Melanocyte of skin (primary cell): ENCODE measurements around the gene ZNF12. TPM values are rescaled to one million over a fixed set of nuclear protein-coding genes. Genes with fewer than 3 reads are reported as not detected.

Source experiments
- total RNA-seq, 2 donors: library from RNA; depleted of rRNA; stranded (reverse); fragments of >200 nt; gene quantifications; 2 replicates each; pipeline ENCODE4 v1.2.3, GENCODE V29; 2012

ZNF12 gene
- 10 to 100 TPM; 13.0 to 13.8 TPM for total RNA-seq

DNA sequence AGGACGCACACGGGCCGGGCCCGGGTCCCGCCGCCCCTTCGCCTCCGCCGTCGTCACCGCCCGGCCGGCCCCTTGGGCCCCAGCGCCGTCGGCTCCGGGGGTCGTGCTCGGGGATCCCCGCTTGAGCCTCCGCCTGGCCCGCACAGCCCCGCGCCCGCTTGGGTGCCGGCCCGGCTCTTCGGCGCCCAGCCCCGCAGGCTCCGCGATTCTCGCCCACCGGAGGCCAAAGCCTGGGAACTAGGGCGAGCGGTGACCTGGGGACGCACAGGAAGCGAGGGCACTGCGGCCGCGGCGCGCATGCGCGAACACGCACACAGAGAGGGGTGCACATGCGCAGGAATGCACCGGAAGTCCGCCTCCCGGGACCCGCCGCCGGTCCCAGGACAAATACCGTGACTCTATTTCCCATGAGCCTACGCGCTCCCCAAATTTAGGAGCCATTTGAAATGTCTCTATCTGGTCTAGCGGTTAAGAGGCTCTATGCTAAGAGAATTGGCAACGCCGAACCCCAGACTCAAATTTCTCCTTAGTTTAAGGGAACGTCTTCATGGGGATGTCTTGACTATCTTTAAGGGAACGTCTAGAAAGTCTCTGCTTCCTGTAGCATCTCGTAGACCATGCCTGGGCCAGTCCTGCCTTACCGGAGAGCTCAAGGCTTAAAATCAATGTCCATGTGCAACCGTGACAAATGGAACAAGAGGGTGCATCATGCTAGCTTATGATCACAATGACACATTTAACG, at the start of gene ZNF12:
TSS of gene ZNF12 (minus strand) at position 282 of the 742 bp plus-strand sequence. CDS start 1,774 bp downstream, outside the sequence.

DNA sequence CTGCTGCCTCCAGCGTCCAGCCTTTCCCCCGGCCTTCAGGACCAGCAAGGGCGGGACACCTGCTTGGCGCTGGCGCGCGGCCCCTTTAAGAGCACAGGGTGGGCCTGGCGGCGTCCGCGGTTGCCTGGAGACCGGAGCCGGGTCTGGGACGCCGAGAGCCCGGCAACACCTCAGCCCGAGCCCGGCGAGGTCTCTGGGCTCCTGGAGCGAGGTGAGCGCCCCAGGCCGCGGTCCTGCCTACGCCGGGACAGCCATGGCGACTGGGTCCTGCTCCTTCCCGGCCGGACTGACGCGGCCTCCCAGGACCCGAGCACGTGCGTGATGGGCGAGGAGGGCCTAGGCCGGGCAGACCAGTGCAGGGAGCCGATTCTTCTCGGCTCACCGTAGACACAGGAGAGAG, 47.2 kb upstream of the ZNF12 start, which contains the start of gene RSPH10B2:
TSS of gene RSPH10B2 (plus strand) at position 140 of the 400 bp plus-strand sequence. CDS start 3,575 bp downstream, outside the sequence.

Other genes starting within 250 kb of the ZNF12 start
- gene KDELR2, start 222.8 kb downstream of the ZNF12 start, total RNA-seq = 100 to 1,000 TPM in 1 of 2 donors, 10 to 100 TPM in 1; 71.2 to 111 TPM
- gene GRID2IP, start 155.5 kb downstream of the ZNF12 start, total RNA-seq = not detected
- gene ZDHHC4, start 129.5 kb downstream of the ZNF12 start, total RNA-seq = 10 to 100 TPM; 38.3 to 54.7 TPM
- 10 to 100 TPM; 15.3 to 21.7 TPM for gene INTS15, start 116.9 kb downstream of the ZNF12 start, total RNA-seq
- 1 to 10 TPM in 1 of 2 donors, not detected in 1; 1.7 TPM for gene ZNF853, start 91.3 kb downstream of the ZNF12 start, total RNA-seq
- gene ZNF316, start 69.6 kb downstream of the ZNF12 start, total RNA-seq = 10 to 100 TPM in 1 of 2 donors, 1 to 10 TPM in 1; 10.0 to 19.3 TPM
- under 1 TPM; 0.34 to 0.67 TPM for gene RSPH10B2, start 47.2 kb upstream of the ZNF12 start, total RNA-seq
- gene CCZ1B, start 119.3 kb upstream of the ZNF12 start, total RNA-seq = 10 to 100 TPM; 33.0 to 34.1 TPM